ELF-1 (cell line): ENCODE measurements around the gene SLC25A29.
A peak's percentile ranks its signal among the peaks of the same experiment; 100 is the strongest.

ENCODE experiments used
- DNase-seq: peaks from one replicate; pipeline ENCODE4 v3.0.0-alpha.2; 2016; ENCODE audit warnings: low read depth, low spot score

Gene SLC25A29

DNA sequence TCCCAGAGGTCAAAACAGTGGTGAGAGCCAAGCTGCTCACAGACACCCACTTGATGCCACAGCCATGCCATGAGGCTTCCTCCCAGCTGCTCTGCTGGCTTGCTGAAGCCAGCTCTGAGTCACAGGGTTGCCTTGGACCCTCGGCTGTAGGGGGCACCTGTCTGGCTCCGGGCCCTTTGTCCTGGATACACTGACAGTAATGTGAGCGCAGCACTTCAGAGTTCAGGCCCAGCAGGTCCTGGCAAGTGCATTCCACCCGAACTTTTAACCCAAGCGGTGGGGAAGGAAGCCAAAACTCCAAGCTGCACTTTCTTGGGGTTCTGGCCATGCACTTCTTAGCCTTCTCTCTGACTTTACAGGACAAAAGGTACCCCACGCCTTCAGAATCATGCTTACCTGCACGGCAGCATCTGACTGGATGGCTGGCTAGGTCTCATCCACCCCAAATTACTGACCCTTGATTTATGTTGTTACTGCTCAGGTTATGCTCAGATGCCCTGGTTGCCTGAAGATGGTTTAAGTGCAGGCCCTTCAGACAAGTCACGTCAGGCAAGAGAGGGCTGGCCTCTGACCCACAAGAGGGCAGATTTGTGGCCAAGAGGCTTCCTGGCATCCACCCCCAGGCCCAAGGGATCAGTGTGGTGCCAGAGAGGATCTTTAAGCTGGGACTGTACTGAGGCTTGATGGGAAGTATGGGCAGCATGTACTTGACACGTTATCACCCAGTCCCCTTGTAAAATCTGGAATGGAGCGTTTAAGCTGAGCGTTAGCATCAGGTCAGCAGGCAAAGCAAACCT is 24.8 kb downstream of the SLC25A29 start:
- peak; percentile 49 for DNase-seq

DNA sequence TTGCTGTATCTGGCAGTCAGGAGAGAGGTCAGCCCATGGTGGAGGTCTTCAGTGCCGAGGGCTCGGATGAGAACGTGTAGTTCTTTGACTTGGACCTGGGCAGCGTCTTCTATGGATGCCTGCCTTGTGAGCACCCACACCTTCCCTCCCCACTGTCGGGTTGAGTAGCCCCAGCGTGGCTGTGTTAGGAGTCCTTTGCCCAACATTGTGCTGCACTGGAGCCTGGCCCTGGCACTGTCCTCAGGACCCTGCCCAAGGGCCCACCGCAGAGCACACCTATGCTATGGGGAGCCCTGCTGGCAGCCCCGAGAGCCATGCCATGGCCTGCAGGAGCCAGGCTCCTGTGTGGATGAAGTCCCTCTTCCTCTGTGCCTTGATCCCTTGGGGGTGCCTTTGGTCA is 26.7 kb downstream of the SLC25A29 start:
- DNase-seq = no peak

DNA sequence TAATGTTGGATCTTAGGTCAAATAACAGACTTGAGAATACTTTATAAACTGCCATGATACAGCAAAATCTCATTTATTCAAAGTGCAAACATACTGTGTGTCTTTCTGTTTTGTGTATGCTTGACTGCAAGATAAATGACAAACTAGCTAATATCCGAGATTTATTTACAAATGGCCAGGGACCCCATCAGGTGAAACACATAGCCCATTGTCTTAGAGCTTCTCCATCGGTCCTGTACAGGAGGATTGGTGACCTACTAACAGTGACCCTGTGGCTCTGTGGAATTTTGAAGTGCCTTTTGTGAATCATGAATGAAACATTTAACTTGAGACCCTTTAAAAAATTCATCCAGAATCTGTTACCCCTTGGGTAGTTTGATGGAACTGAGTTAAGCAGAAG is 27.1 kb downstream of the SLC25A29 start:
- DNase-seq = no peak

DNA sequence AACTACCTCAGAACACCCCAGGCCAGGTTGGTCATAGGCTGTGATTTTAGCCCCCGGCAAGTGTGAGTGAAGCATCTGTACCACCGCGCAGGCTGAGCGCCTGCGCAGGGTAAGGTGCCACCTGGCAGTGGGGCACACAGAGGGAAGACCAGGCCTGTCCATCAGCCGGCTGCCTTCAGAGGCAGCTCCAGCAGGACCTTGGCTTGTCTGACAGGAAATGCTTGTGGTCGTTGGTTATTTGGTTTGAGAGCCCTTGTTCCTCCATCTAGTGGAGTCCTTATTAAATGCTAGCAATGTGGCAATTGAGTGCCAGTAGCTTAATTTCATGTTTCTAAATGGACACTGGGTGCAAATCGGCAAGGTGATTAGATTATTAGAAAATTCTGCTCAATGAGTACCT is 27.5 kb downstream of the SLC25A29 start:
- no peak for DNase-seq

DNA sequence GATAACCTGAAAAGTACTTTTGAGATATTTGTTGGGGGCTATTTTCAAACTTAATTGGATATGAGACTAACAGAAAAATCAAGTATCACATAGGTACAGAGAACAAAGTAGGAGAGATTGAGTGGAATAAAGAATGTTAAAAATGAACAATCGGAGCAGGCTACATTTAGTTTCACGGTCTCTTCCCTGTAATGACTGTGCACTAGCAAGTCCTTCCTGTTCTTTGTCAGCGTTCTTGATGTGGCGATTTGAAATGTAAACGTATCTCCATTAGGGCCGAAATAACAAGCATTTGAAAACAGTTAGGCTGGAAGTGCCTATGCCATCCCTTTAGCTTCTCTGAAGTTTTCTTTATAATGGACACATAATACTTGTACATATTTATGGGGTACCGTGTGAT is 31.0 kb downstream of the SLC25A29 start:
- DNase-seq = no peak

DNA sequence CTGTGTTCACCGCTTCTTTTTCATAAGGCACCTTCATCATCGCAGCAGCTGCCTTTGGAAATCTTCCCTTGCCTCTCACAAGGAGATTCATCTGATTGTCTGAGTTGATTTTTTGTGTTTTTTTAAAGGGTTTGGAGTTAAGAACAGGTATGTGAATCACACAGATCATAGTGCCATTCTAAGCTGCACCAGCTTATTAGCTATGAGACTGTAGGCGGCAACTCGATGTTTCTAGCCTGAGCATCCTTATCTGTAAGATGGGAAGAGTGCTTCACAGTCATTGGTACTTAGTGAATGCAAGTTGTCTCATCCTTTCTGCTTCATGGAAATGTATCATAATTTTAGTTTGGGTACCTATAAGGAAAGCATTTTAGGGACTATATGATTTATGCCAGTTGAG is 32.0 kb downstream of the SLC25A29 start:
- no peak for DNase-seq

DNA sequence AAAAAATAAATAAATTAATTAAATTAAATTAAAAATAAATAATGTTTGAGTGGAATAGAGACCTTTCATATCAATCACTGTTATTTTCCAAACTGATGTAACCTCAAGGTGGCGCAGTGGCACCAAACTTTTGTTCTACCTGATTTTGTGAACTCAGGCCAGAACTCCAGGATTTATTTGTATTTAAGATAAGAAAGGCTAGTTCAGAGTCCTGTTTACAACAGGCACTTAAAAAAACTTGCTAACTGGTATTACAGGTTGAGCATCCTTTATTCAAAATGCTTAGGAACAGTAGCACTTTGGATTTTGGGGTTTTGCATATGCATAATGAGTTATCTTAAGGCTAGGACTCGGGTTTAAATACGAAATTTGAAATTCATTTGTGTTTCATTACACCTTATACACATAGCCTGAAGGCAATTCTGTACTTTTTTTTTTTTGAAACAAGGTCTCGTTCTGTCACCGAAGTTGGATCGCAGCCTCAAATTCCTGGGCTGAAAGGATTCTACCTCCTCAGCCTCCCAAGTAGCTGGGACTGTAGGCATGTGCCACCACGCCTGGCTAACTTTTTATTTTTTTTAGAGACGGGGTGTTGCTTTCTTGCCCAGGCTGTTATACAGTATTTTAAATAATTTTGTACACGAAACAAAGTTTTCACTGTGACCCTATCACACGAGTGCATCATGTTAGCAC is 34.9 kb downstream of the SLC25A29 start:
- no peak for DNase-seq

DNA sequence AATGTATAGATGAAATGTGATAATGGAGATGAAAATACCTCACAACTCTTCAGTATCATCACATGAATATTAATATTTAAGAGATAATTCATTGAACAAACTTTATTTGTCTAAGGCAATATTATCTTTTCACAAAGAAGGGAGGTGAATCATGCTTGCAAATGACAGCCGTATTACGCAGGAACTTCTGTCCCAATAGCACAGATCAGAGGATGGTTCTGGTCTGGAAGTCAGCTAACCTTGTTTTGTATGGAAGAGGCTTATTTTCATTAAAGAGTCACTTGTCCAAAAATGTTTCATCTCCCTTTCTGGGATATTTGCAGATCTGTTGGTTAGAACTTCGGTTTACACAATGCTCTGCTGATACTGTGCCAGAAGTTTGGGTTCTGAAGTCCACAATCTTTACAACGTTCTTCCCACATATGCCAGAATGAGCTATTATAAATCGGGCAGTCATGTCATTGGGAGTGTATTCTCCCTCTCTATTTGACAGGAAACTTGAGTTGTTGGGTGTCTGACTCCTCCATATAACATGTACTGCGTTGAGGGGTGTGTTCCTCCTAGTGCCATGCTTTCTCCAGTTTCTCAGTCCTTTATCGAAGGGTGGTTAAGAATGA is 37.5 kb downstream of the SLC25A29 start:
- no peak for DNase-seq

DNA sequence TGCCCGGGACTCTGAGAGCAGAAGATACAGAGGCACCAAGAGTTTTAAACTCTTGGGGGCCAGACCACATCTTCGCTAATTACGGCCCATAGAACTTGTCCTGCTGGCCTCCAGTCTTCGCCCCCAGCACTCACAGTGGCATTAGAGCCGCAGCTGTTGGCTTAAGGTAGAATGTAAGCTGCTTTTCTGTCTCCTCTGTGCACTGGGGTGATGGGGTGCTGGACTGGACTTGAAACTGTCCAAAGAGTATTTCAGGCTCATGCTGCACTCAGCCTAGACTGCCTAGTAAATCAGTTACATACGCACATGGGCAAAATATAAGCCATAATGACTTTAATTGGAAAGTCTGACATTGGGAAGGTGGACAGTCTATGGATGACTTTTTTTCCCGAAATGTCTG is 38.3 kb downstream of the SLC25A29 start:
- no peak for DNase-seq

DNA sequence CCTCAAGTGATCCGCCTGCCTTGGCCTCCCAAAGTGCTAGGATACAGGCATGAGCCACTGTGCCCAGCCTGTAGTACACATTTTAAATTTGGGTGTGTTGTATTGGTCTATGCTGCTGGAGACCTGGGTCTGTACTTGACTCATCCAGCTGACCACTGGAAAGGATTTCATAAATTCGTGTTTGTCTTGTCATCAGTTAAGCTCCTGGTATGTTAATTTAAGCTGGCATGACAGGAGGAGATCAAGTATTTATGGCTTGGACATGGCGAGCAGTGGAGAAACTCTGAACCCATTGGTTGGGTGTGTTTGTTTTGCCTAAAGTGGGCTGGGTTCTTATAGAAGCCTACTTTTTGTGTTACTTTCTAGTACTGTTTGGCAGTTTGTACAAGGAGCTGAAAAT is 43.1 kb downstream of the SLC25A29 start:
- DNase-seq = no peak

DNA sequence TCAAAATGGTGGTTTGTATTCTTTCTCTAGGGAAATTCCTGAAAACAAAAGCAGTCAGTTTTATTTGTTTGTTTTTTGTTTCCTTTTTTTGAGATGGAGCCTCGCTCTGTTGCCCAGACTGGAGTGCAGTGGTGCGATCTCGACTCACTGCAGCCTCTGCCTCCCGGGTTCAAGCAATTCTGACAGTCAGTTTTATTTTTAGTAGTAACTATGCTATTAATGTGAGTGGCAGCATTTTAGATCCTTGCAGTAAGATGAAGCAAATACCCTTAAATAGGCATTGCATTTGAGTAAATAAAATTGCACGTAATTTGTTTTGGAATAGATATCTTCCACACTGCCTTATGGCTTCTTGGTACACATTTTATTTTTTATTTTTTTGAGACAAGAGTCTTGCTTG is 43.7 kb downstream of the SLC25A29 start:
- DNase-seq = no peak

DNA sequence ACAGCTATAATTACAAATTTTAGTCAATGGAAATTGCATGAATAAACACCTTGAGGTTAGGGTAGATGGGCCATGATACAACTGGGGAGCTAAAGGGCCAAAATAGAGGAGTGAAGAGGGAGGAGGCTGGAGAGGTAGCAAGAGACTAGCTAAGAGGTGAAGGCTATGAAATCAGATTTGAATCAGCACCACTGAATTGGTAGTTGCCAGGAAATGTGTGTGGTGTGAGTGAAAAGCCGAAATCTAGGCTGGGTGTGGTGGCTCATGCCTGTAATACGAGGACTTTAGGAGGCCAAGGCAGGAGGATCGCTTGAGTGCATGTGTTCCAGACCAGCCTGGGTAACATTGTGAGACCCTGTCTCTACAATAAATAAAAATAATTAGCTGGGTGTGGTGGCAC is 44.6 kb downstream of the SLC25A29 start:
- DNase-seq = no peak

DNA sequence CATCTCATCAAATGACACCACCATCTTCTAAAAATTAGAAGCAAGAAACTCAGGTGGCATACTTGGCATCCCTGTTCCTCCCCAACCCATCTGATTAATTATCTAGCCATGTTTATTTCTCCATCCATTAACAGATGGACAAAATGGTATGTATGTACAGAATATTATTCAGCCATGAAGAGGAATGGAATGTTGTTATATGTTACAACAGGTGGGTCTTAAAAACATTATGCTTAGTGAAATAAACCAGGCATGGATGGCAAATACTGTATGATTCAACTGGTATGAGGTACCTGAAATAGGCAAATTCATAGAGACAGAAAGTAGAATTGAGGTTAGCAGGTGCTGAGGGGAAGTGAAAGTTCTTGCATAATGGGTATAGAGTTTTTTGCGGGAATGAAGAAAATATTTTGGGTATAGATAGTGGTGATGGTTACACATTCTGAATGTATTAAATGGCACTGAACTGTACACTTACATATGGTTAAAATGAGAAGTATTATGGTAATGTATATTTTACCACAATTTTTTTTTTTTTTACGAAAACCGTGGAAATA is 49.8 kb downstream of the SLC25A29 start:
- DNase-seq = no peak

DNA sequence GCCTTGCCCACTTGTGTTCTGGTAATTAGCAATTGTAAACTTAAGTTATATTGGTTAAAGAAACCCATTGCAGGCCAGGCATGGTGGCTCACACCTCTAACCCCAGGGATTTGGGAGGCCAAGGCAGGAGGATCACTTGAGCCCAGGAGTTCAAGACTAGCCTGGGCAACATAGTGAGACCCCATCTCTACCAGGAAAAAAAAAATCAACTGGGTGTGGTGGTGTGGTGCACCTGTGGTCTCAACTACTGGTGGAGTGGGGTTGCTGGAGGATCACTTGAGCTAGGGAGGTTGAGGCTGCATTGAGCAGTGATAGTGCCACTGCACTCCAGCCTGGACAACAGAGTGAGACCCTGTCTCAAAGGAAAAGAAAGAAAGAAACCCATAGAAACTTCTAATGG is 53.6 kb downstream of the SLC25A29 start:
- DNase-seq = no peak

DNA sequence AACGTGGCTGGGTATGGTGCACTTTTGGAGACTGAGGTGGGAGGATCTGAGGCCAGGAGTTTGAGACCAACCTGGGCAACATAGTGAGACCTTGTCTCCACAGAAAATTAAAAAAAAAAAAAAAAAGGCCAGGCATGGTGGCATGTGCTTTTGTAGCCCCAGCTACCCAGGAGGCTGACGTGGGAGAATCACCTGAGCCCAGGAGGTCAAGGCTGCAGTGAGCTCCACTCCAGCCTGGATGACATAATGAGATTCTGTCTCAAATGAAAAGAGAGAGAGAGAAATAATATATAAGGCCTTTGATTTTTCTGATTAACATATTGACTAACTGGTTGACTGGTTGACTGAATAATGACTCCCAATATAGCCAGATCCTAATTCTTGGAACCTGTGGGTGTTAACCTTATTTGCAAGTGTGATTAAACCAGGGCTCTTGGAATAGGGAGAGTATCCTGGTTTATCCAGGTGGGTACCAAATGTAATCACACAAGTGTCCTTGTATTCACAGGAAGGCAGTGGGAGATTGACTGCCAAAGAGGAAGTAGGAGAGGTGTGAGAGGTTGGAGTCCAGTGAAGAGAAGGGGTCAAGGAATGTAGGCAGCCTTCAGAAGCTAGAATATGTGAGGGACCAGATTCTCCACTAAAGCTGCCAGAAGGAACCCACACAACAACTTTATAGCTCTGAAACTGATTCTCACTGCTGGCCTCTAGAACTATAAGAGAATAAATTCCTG is 55.3 kb downstream of the SLC25A29 start:
- no peak for DNase-seq

DNA sequence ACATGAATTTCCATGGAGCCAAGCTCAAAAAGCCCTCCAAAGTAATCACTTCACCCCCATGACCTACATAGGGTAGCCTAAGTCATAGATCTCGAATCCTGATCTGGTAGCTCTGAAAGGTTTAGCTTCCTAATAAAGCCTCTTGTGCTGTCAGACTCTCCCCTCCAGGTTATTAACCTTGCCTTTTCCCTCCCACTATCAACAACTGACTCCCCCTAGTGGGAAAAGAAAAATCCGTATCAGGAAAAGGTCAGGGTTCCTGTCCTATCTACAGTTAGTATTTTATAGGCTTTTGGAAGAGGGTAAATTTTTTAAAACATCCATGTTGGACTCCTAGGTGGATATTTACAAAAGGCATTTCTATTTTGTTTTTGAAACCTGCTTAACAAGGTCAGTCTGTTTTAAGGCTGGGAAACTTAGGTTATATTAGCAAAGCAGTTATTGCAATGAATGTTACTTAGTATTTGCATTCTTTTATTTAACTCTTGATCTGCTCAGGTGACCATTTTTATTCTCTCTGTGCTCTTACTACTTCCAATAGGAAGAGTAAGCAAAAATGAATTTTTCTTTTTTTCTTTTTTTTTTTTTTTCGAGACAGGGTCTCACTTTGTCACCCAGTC is 59.3 kb downstream of the SLC25A29 start:
- peak; percentile 64 for DNase-seq

DNA sequence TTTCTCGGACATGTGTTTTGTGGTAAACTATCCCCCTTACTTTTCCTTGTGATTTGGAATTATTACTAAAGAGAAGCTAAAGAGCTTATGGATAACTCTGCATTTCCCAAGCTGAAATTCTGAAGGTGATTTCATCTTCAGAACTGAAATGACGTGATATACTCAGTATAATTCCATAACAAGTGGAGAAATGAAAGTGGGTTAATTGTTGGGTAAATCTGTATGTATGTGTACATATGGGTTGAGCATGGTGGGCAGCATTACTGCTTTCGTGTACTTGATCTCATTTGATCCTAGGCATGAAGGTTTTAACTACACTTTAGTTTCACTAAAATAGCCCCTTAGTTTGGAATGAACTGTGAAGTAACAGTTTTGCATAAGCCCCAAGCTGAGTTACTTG is 63.2 kb downstream of the SLC25A29 start:
- no peak for DNase-seq

DNA sequence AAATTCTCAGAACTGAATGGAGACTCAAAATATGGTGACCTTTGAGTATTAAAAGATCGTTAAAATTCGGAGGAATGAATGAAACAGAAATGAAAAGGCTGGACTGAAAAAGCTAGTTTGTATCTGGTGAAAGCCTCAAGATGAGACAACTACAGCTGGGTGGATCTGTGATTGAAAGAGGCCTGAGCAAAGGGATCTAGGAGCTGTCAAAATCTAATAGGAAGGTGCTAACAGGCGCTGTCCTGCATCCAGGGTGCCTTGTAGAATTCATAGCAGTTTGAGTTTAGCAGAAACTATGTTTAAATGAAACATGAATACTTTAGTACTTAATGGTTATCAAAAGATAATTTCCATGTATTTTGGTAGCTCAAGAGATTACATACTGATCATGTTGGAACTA is 65.0 kb downstream of the SLC25A29 start:
- DNase-seq = no peak
